ENCODE data around the gene WDR59.

GRCh38 chr16:75024594-75024993 lies 39.7 kb upstream of the WDR59 start:
- TF ChIP-seq CTCF (IDR thresholded peaks at IDR 0.05; ENCODE audit: extremely low read depth in 1 of 2, insufficient read depth in 1 of 2, low read depth in 1 of 2, low read length in 2 of 2) (no peak), POLR2A (IDR thresholded peaks at IDR 0.05; ENCODE audit: low read depth, low read length) (no peak), GATA2 (IDR thresholded peaks at IDR 0.05; ENCODE audit: insufficient read depth, insufficient read length, low read depth, low read length) (no peak), EZH2 (IDR thresholded peaks at IDR 0.05; ENCODE audit: borderline replicate concordance, low read depth, low read length, severe bottlenecking) (no peak)
